ENCODE measurements around the gene PTPRZ1. TPM values are rescaled to one million over a fixed set of nuclear protein-coding genes. Genes with fewer than 3 reads are reported as not detected.

Gene PTPRZ1
- total and polyA plus RNA-seq, 2 of the 8 experiments (the other 6 are each of a cell fraction or from before 2014, with no cell fraction given): 112 to 135 TPM

GRCh38 chr7:121945480-121946236, 72.7 kb downstream of the PTPRZ1 start:
- no peak for FAIRE-seq
- H3K56ac ChIP-seq (replicated peaks; ENCODE audit: insufficient read length, low read depth, low read length): no peak overlapping the region
- H3K18ac ChIP-seq (ENCODE audit: extremely low read depth, low read length): no peak overlapping the region
- 0 out of 2 replicates have a peak overlapping the region, but pooled peaks have one; percentile 63 for H2BK20ac ChIP-seq (ENCODE audit: low read length)
- H3K27me3 ChIP-seq (replicated peaks in 1 of 4; ENCODE audit: control insufficient read depth in 3 of 4, extremely low read depth in 1 of 4, insufficient read depth in 3 of 4, low read length in 3 of 4): no peaks in the 10 kb centered on the region
- H4K8ac ChIP-seq (ENCODE audit: extremely low read depth, insufficient read depth, low read length): no peak overlapping the region
- no peak overlapping the region for H3K4me3 ChIP-seq (ENCODE audit: extremely low read depth in 1 of 4, insufficient read depth in 2 of 4, low read depth in 3 of 4, low read length in 4 of 4)
- no peak overlapping the region for H2BK15ac ChIP-seq (ENCODE audit: low read length)
- peaks cover 0 to 79% of the 10 kb centered on the region in 2 experiments; a peak in 3 of 4 replicates for H3K79me2 ChIP-seq (ENCODE audit: control insufficient read depth in 1 of 2, insufficient read depth in 2 of 2, low read length in 2 of 2)
- H3K36me3 ChIP-seq (ENCODE audit: control insufficient read depth in 2 of 4, insufficient read depth in 4 of 4, low read length in 3 of 4): peaks cover 0 to 2% (median 0%) of the 10 kb centered on the region in 4 experiments; a peak in 3 of 8 replicates
- H4K5ac ChIP-seq (ENCODE audit: insufficient read length, low read depth, low read length): no peak overlapping the region
- no peaks in the 10 kb centered on the region for H3K23me2 ChIP-seq (ENCODE audit: low read depth, low read length)
- H2BK12ac ChIP-seq (ENCODE audit: low read depth, low read length): no peak overlapping the region
- ChIA-PET CTCF (ENCODE audit: partially characterized antibody) (interaction anchor here (0.8 to 2.9 kb wide), 3 partner anchors 10 to 49 kb away, joined by 3 to 14 read pairs (median 8); no protein-coding TSS in a partner anchor), POLR2A (ENCODE audit: partially characterized antibody) (interaction anchor here (1.7 to 2.1 kb wide), 2 partner anchors 9 to 15 kb away, joined by 4 to 6 read pairs; no protein-coding TSS in a partner anchor)
- WGBS, 2 experiments (ENCODE audit: extremely low coverage in 1 of 2, insufficient coverage in 1 of 2, insufficient read length in 1 of 2, insufficient replicate concordance in 2 of 2, low coverage in 1 of 2, low lambda C conversion rate in 2 of 2, missing lambda C conversion rate in 1 of 2): 100% methylated on average over 1 of the region's 1 CpG; no CpG with 5 or more reads in 1 of the 2 experiments
- H4K20me1 ChIP-seq (replicated peaks in 1 of 2; ENCODE audit: control insufficient read depth in 1 of 2, insufficient read depth in 2 of 2, low read length in 2 of 2): no peaks in the 10 kb centered on the region
- H2AFZ ChIP-seq (ENCODE audit: low read length): no peak overlapping the region
- peaks cover 6 to 15% (median 11%) of the 10 kb centered on the region in 4 experiments; a peak in 6 of 7 replicates for H3K4me1 ChIP-seq (replicated peaks in 1 of 4; ENCODE audit: control insufficient read depth in 3 of 4, insufficient read depth in 4 of 4, low read length in 3 of 4)
- H2BK120ac ChIP-seq (replicated peaks; ENCODE audit: low read depth, low read length): no peak overlapping the region
- no peak overlapping the region for H3K14ac ChIP-seq (ENCODE audit: insufficient read length)
- TF ChIP-seq JUN (IDR thresholded peaks at IDR 0.05; ENCODE audit: low read depth, low read length) (no peak), EZH2 (IDR thresholded peaks at IDR 0.05; ENCODE audit: low read depth, low read length, severe bottlenecking) (no peak), SP1 (IDR thresholded peaks at IDR 0.05; ENCODE audit: low read depth, low read length) (no peak), PHF8 (conservative IDR thresholded peaks at IDR 0.05; ENCODE audit: low read depth, low read length) (no peak), POLR2A (IDR thresholded peaks at IDR 0.05; ENCODE audit: control extremely low read depth in 1 of 2, low read depth in 2 of 2, low read length in 2 of 2) (no peak), CBX8 (IDR thresholded peaks at IDR 0.05; ENCODE audit: borderline replicate concordance, low read depth, low read length) (no peak), HDAC6 (IDR thresholded peaks at IDR 0.05; ENCODE audit: low read depth, low read length) (no peak)
- H3K23ac ChIP-seq (ENCODE audit: insufficient read length): no peak overlapping the region
- no peaks in the 10 kb centered on the region for H3K79me1 ChIP-seq (ENCODE audit: low read depth, low read length)
- no peaks in the 10 kb centered on the region for H3K9me3 ChIP-seq (ENCODE audit: insufficient read depth in 2 of 2, low read depth in 1 of 2, low read length in 1 of 2)
- H2BK5ac ChIP-seq (ENCODE audit: low read depth, low read length): no peak overlapping the region; the same call in 1 of the 2 replicates
- no peak overlapping the region for H4K91ac ChIP-seq (replicated peaks; ENCODE audit: insufficient read length, low read length)
- DNase-seq (ENCODE audit: low read depth in 1 of 2, low spot score in 2 of 2): no peak
- H3K4me2 ChIP-seq (ENCODE audit: insufficient read depth in 1 of 2, low read depth in 2 of 2, low read length in 2 of 2): no peak overlapping the region
- no peak overlapping the region for H3K4ac ChIP-seq (replicated peaks; ENCODE audit: insufficient read length, low read depth, low read length)
- H3K9ac ChIP-seq (replicated peaks in 1 of 4; ENCODE audit: extremely low read depth in 1 of 4, low read depth in 3 of 4, low read length in 3 of 4): no peak overlapping the region
- no peak overlapping the region for H2AK5ac ChIP-seq (ENCODE audit: low read depth, low read length)
- no peak overlapping the region for H3K27ac ChIP-seq (ENCODE audit: low read depth, low read length)

Data from H1 (cell line).